ENCODE data around the gene ZFP36L1. TPM values are rescaled to one million over a fixed set of nuclear protein-coding genes. Genes with fewer than 3 reads are reported as not detected.

Gene ZFP36L1
- total and polyA plus RNA-seq, 2 donors (not counting 3 experiments of a cell fraction or from before 2014, with no cell fraction given) = 46.0 to 89.6 TPM

GRCh38 chr14:68758301-68758700 lies 34.6 kb downstream of the ZFP36L1 start:
- no peak overlapping the region for H3K9ac ChIP-seq (replicated peaks; ENCODE audit: extremely low read depth, insufficient read depth, low read length)
- no peaks in the 10 kb centered on the region for H3K27me3 ChIP-seq (ENCODE audit: control insufficient read depth in 2 of 2, insufficient read depth in 2 of 2, low read length in 2 of 2)
- H4K20me1 ChIP-seq (replicated peaks; ENCODE audit: control insufficient read depth, extremely low read depth, insufficient read depth, low read length) = no peaks in the 10 kb centered on the region
- dilution Hi-C loops (cut with MboI; ENCODE audit: extremely low pct_ligation_motif_present, low sequenced_read_pairs) (no loop called here), intact Hi-C loops (cut with micrococcal nuclease) (no loop called here)
- peaks cover 32% of the 10 kb centered on the region for H3K4me1 ChIP-seq (ENCODE audit: control insufficient read depth, extremely low read depth, insufficient read depth, low read length)
- BruUV-seq (replicated peaks) = no TSS peak
- no peak overlapping the region for H3K4me2 ChIP-seq (ENCODE audit: insufficient read depth, low read length)
- CTCF ChIA-PET = no interaction called here
- FAIRE-seq = no peak
- H3K4me3 ChIP-seq (replicated peaks in 1 of 3; ENCODE audit: insufficient read depth in 1 of 3, low read depth in 1 of 3, low read length in 3 of 3) = no peak overlapping the region
- DNase-seq (ENCODE audit: low read depth, low spot score) = no peak
- TF ChIP-seq, protein P1, sequence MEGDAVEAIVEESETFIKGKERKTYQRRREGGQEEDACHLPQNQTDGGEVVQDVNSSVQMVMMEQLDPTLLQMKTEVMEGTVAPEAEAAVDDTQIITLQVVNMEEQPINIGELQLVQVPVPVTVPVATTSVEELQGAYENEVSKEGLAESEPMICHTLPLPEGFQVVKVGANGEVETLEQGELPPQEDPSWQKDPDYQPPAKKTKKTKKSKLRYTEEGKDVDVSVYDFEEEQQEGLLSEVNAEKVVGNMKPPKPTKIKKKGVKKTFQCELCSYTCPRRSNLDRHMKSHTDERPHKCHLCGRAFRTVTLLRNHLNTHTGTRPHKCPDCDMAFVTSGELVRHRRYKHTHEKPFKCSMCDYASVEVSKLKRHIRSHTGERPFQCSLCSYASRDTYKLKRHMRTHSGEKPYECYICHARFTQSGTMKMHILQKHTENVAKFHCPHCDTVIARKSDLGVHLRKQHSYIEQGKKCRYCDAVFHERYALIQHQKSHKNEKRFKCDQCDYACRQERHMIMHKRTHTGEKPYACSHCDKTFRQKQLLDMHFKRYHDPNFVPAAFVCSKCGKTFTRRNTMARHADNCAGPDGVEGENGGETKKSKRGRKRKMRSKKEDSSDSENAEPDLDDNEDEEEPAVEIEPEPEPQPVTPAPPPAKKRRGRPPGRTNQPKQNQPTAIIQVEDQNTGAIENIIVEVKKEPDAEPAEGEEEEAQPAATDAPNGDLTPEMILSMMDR (IDR thresholded peaks at IDR 0.05; ENCODE audit: extremely low read depth in 1 of 2, insufficient read depth in 1 of 2, low read depth in 1 of 2, low read length in 2 of 2) = no peak
- TF ChIP-seq, protein P2, sequence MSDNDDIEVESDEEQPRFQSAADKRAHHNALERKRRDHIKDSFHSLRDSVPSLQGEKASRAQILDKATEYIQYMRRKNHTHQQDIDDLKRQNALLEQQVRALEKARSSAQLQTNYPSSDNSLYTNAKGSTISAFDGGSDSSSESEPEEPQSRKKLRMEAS (IDR thresholded peaks at IDR 0.05; ENCODE audit: insufficient read depth, insufficient read length) = no peak
- TF ChIP-seq FOS (IDR thresholded peaks at IDR 0.05; ENCODE audit: borderline replicate concordance, insufficient read depth, low read length) (no peak), POLR2A (IDR thresholded peaks at IDR 0.05; ENCODE audit: low read depth, low read length) (no peak), JUN (IDR thresholded peaks at IDR 0.05; ENCODE audit: borderline replicate concordance, insufficient read depth, insufficient read length, low read depth) (no peak), EZH2 (IDR thresholded peaks at IDR 0.05; ENCODE audit: borderline replicate concordance, low read depth, low read length, severe bottlenecking) (no peak), MYC (IDR thresholded peaks at IDR 0.05; ENCODE audit: low read depth, low read length) (no peak), GATA2 (IDR thresholded peaks at IDR 0.05; ENCODE audit: insufficient read depth, insufficient read length, low read depth, low read length) (no peak), POLR2AphosphoS5 (IDR thresholded peaks at IDR 0.05; ENCODE audit: insufficient read depth, low read depth, low read length) (no peak)
- H3K9me3 ChIP-seq (replicated peaks; ENCODE audit: control insufficient read depth, insufficient read depth, low read length) = no peaks in the 10 kb centered on the region
- no peak overlapping the region for H3K27ac ChIP-seq (ENCODE audit: insufficient read depth, low read depth, low read length)
- H2AFZ ChIP-seq (ENCODE audit: low read depth, low read length) = no peak overlapping the region
- H3K9me1 ChIP-seq (replicated peaks; ENCODE audit: control insufficient read depth, extremely low read depth, insufficient read depth, low read length) = no peaks in the 10 kb centered on the region
- POLR2A ChIA-PET = interaction anchor here (0.7 kb wide), 1 partner anchor 30 kb away, joined by 3 read pairs; no protein-coding TSS in a partner anchor
- H3K36me3 ChIP-seq (ENCODE audit: control insufficient read depth in 2 of 2, extremely low read depth in 1 of 2, insufficient read depth in 2 of 2, low read length in 2 of 2) = no peaks in the 10 kb centered on the region
- H3K79me2 ChIP-seq (ENCODE audit: control insufficient read depth, insufficient read depth, low read length) = no peaks in the 10 kb centered on the region

All from endothelial cell of umbilical vein (primary cell).